Epithelial cell of proximal tubule (primary cell): ENCODE data around the gene CLIC3. TPM values are rescaled to one million over a fixed set of nuclear protein-coding genes. Genes with fewer than 3 reads are reported as not detected.

Experiments used
- DNase-seq: peaks from one replicate; pipeline ENCODE4 v3.0.0-alpha.2; 2011; ENCODE audit warnings: low read depth
- H3K4me3 ChIP-seq: 2 replicates; pipeline ENCODE4 v1.5.1; 2011; ENCODE audit warnings: low read depth, mild to moderate bottlenecking, low read length
- total RNA-seq: library from RNA; depleted of rRNA; stranded (reverse); fragments of >200 nt; gene quantifications from 2 replicates; pipeline ENCODE4 v1.2.3, GENCODE V29; 2015
- TF ChIP-seq, protein P1 (sequence below): conservative IDR thresholded peaks from 2 replicates; pipeline ENCODE4 v1.5.1; 2012; ENCODE audit warnings: low read depth, mild to moderate bottlenecking, low read length

The CLIC3 gene
- total RNA-seq, 1 donor from 2014 or later, result 2.4 TPM

DNA sequence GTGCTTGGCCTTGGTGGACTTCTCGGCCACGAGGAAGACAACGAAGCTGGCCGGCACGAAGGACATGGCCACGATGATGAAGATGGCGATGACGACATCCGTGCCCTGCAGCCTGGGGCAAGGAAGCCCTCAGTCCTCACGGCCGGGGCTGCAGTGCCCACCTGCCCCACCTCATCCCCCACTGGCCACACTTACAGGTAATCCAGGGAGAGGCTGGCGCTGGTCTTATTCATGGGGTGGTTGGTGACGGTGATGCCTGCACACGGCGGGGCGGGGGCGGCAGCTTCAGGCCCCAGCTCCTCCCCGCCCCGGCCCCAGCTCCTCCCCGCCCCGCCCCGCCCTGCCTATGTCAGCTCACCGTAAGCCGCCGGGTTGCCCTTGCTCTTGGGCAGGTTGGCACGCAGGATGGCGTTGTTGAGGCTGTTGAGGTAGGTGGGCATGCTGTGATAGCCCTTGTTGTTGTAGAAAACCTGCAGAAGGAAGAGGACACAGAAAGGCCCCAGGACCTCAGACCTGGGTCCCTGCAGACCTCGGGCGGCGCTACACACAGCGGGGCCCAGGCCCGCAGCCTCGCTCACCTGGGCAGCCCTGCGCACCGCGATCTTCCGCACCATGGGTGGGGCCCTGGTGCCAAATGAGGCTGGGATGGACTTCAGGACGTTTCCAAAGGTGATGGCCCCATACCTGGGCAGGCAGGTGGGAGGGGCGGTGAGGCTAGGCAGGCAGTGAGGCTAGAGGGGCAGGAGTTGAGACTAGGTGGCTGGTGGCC lies 15.7 kb upstream of the CLIC3 start:
- TF ChIP-seq, protein P1, sequence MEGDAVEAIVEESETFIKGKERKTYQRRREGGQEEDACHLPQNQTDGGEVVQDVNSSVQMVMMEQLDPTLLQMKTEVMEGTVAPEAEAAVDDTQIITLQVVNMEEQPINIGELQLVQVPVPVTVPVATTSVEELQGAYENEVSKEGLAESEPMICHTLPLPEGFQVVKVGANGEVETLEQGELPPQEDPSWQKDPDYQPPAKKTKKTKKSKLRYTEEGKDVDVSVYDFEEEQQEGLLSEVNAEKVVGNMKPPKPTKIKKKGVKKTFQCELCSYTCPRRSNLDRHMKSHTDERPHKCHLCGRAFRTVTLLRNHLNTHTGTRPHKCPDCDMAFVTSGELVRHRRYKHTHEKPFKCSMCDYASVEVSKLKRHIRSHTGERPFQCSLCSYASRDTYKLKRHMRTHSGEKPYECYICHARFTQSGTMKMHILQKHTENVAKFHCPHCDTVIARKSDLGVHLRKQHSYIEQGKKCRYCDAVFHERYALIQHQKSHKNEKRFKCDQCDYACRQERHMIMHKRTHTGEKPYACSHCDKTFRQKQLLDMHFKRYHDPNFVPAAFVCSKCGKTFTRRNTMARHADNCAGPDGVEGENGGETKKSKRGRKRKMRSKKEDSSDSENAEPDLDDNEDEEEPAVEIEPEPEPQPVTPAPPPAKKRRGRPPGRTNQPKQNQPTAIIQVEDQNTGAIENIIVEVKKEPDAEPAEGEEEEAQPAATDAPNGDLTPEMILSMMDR, result no peak
- no peak overlapping the region for H3K4me3 ChIP-seq
- DNase-seq, result no peak

DNA sequence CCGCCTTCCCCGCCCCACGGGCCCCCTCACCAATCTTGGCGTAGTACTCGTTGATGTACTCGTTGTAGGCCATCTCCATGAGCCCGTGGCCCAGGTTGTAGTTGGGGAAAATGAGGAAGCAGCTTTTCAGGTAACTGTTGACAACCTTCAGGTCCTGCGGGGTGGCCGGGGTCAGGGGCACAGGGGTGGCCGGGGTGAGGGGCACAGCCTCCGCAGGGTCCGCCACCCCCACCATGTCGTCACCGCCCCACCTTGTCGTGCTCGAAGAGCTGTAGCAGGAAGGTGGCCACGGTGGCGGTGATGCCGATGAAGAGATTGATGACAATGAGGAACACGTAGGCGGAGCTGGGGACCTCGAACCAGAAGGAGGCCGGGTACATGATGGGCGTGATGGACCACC lies 14.8 kb upstream of the CLIC3 start:
- no peak overlapping the region for H3K4me3 ChIP-seq
- TF ChIP-seq, protein P1, result no peak
- DNase-seq, result no peak

DNA sequence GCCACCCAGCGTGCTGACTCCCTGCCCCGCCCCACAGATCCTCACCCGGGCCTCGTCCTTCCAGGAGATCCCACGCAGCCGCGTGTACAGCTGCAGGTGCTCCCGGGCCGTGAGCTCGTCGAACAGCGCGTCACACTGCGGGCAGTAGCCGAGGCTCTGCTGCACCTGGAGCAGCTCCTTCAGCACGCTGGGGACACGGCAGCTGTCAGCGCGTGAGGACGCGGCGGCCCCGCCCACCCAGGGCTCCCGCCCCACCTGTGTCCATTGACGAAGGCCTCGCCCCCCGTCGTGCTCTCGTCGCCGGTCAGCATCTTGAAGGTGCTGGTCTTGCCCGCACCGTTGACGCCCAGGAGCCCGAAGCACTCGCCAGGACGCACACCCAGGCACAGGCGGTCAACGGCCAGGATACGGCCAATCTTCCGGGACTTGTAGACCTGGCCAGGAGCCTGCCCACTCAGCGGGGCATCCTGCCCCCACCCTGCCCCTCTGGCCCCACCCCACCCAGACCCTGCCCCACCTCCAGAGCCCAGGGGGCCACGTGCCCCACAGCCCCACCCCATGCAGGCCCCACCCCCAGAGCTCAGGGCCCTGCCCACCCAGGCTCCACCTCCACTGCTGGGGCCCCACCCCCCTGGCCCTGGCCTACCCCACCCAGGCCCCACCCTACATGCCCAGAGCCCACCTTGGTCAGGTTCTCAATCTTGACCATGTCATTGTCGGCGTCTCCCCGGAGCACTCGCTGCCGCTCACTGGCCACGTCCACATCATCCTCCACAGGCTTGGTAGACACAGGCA lies 13.8 kb upstream of the CLIC3 start:
- TF ChIP-seq, protein P1, result no peak
- DNase-seq, result no peak
- no peak overlapping the region for H3K4me3 ChIP-seq

DNA sequence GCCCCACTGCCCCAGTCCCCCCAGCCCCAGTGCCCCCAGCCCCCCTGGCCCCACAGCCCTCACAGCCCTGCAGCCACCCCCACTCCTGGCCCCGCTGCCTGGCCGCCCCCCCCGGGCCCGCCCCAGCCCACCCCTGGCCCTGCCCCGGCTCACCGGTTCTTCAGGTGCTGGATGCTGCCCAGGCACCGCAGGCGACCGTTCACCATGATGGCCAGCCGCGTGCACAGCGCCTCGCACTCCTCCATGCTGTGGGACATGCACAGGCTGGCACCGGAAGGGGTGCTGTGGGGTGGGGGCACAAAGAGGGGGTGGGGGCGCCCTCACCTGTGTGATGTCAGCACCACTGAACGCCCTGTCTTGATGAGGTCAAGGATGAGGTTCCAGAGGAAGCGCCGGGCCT lies 12.8 kb upstream of the CLIC3 start:
- no peak for DNase-seq
- TF ChIP-seq, protein P1, result no peak
- no peak overlapping the region for H3K4me3 ChIP-seq

DNA sequence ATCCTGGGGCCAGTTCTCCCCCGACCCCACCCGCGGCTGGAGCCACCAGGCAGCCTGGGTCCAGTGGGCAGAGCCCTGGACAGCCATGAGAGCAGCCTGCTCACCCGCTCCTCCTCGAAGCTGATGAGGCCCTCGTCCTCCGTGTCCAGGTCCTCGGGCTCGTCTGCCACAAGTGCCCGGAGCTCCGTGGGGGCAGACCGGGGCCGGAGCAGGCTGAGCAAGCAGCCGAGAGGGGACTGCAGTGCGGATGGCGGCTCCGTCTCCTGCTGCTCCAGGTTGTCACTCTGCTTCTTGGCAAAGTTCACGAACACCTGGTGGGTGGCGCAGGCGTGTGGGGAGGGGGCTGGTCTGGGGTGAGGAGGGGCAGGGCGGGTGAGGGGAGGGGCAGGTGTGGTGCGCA lies 11.9 kb upstream of the CLIC3 start:
- TF ChIP-seq, protein P1, result no peak
- no peak for DNase-seq

DNA sequence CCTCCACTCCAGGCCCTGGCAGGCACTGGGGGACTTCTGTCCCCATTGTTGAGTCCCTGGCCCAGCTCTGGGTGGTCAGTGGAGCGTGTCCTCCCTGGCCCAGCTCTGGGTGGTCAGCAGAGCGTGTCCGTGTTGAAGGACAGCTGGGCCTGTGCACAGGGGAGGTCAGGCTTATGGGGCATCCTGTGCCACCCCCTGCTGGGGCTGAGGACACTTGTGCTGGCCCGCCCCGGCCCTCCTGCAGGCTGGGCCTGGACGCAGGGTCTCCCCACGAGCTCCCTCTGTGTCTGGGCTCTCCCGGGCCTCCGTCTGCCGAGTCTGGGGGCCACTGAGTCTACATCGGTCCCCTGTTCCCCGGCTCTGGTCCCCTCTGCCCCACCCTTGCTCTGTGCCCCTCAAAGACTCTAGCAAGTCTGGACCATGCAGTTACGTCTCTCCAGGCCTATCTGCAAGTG lies 11.5 kb upstream of the CLIC3 start:
- TF ChIP-seq, protein P1, result no peak
- DNase-seq, result no peak
- H3K4me3 ChIP-seq, result no peak overlapping the region

More for the DNA sequence above, 11.9 kb upstream of the CLIC3 start:
- no peak overlapping the region for H3K4me3 ChIP-seq
